GM12878 (cell line): Measurements from ENCODE around the gene GDF15. TPM values are rescaled to one million over a fixed set of nuclear protein-coding genes. Genes with fewer than 3 reads are reported as not detected.
A peak's percentile ranks its signal among the peaks of the same experiment; 100 is the strongest.

Experiments used
- ATAC-seq: fragments of 200-7000 bp; cut with Tn5 transposase; 3 replicates; pipeline ENCODE4 v1.9.1; 2020; ENCODE audit warnings: mild to moderate bottlenecking, moderate library complexity
- BruUV-seq: library from RNA; stranded (reverse); fragments of 400-500 nt; replicated peaks from 2 replicates; lab custom pipeline; 2021; lab: Mats Ljungman, UMichigan
- CTCF ChIA-PET: fragments of 300-600 bp; sonication (Branson Sonifier 250); formaldehyde crosslinking; extraction: SDS; loops from one replicate; lab custom pipeline; 2021; ENCODE audit warnings: inconsistent platforms; lab: Yijun Ruan, JAX
- POLR2A ChIA-PET: fragments of 350-600 bp; formaldehyde crosslinking; extraction: SDS; loops from one replicate; lab custom pipeline; 2021; ENCODE audit warnings: inconsistent platforms; lab: Charles Lee
- RAD21 ChIA-PET: fragments of 300-600 bp; sonication (Branson Sonifier 250); formaldehyde crosslinking; loops from one replicate; lab custom pipeline; 2023; ENCODE audit warnings: antibody characterized with exemption; ENCODE audit not compliant: unreplicated experiment; lab: Charles Lee
- SMC1A ChIA-PET: fragments of 300-600 bp; sonication (Branson Sonifier 250); formaldehyde crosslinking; loops from one replicate; lab custom pipeline; 2023; ENCODE audit not compliant: unreplicated experiment, uncharacterized antibody; lab: Charles Lee
- DNase-seq: peaks from one replicate; pipeline ENCODE4 v3.0.0-alpha.2; 2011; ENCODE audit warnings: low read depth, low spot score
- FAIRE-seq: peaks from 3 replicates; lab custom pipeline; 2011; peaks lifted over from hg19 to GRCh38; lab: Jason Lieb, UNC
- H2AFZ ChIP-seq: 2 replicates; pipeline ENCODE4 v1.6.0; 2011; ENCODE audit warnings: low read depth, low read length, control low read depth; ENCODE audit not compliant: control insufficient read depth
- H3K27ac ChIP-seq: 2 replicates; pipeline ENCODE4 v1.5.1; 2011; ENCODE audit warnings: control low read depth; ENCODE audit not compliant: control insufficient read depth, insufficient read depth
- H3K27me3 ChIP-seq, 2 experiments: replicated peaks in 1 of 2; 2 replicates each; pipeline versions ENCODE4 v1.6.0 to v1.6.1; 2011; ENCODE audit warnings: low read length in 1 of 2; ENCODE audit not compliant: control insufficient read depth in 2 of 2, insufficient read depth in 2 of 2
- H3K36me3 ChIP-seq, 2 experiments: 2 replicates each; pipeline ENCODE4 v1.5.1; 2011; ENCODE audit warnings: low read length in 1 of 2; ENCODE audit not compliant: control insufficient read depth in 2 of 2, insufficient read depth in 2 of 2
- H3K4me1 ChIP-seq: 2 replicates; pipeline ENCODE4 v1.6.1; 2011; ENCODE audit warnings: mild to moderate bottlenecking, low read length, moderate library complexity, mixed read lengths; ENCODE audit not compliant: control insufficient read depth, insufficient read depth
- H3K4me2 ChIP-seq: 2 replicates; pipeline ENCODE4 v1.6.0; 2011; ENCODE audit warnings: control low read depth; ENCODE audit not compliant: control insufficient read depth, insufficient read depth
- H3K4me3 ChIP-seq: fragments of 200-600 bp; sonication (generic); 2 replicates; pipeline ENCODE4 v1.5.1; 2016
- H3K79me2 ChIP-seq: 2 replicates; pipeline ENCODE4 v1.6.0; 2011; ENCODE audit warnings: low read length; ENCODE audit not compliant: control insufficient read depth, insufficient read depth
- H3K9ac ChIP-seq: 2 replicates; pipeline ENCODE4 v1.8.0; 2011; ENCODE audit warnings: low read length, control low read depth, mixed read lengths; ENCODE audit not compliant: control insufficient read depth, insufficient read depth
- H3K9me3 ChIP-seq: replicated peaks from 3 replicates; pipeline ENCODE4 v1.5.1; 2011; ENCODE audit warnings: mild to moderate bottlenecking, low read length; ENCODE audit not compliant: control insufficient read depth, insufficient read depth
- H4K20me1 ChIP-seq: 2 replicates; pipeline ENCODE4 v1.6.0; 2011; ENCODE audit not compliant: control insufficient read depth, insufficient read depth
- CTCF ChIP-seq, 3 experiments: IDR thresholded peaks in 2 of 3; conservative IDR thresholded peaks in 1 of 3; 2 replicates each; pipeline ENCODE4 v1.5.1; 2011; ENCODE audit warnings: low read depth in 3 of 3, low read length in 3 of 3, mild to moderate bottlenecking in 3 of 3, control low read depth in 2 of 3, moderate library complexity in 2 of 3, inconsistent platforms in 1 of 3, mixed read lengths in 1 of 3; ENCODE audit not compliant: control insufficient read depth in 2 of 3, insufficient read depth in 1 of 3; ENCODE audit errors: extremely low read depth in 1 of 3
- HDAC6 ChIP-seq: fragments of 200-600 bp; sonication (generic); IDR thresholded peaks from one replicate; pipeline ENCODE4 v1.8.0; 2017; ENCODE audit warnings: antibody characterized with exemption; ENCODE audit not compliant: unreplicated experiment
- IKZF2 ChIP-seq, 2 experiments: fragments of 450-650 bp; IDR thresholded peaks; 2 replicates each; pipeline ENCODE4 v1.6.1; 2017; ENCODE audit warnings: mild to moderate bottlenecking in 2 of 2, moderate library complexity in 2 of 2
- KAT2A ChIP-seq: conservative IDR thresholded peaks from 2 replicates; pipeline ENCODE4 v1.6.1; 2011; ENCODE audit warnings: low read depth, low read length; ENCODE audit not compliant: control insufficient read depth
- MTA3 ChIP-seq: IDR thresholded peaks from 2 replicates; pipeline ENCODE4 v1.6.1; 2012; ENCODE audit warnings: low read length, inconsistent platforms, borderline replicate concordance
- NRF1 ChIP-seq: conservative IDR thresholded peaks from 2 replicates; pipeline ENCODE4 v1.6.1; 2011; ENCODE audit warnings: mild to moderate bottlenecking, low read depth, low read length, improper control_type of control experiment
- POLR2A ChIP-seq: IDR thresholded peaks from 2 replicates; pipeline ENCODE4 v1.6.1; 2011; ENCODE audit warnings: low read depth, mild to moderate bottlenecking, low read length
- RB1 ChIP-seq: fragments of 450-650 bp; formaldehyde crosslinking; IDR thresholded peaks from 2 replicates; pipeline ENCODE4 v1.6.1; 2017; ENCODE audit warnings: mild to moderate bottlenecking, borderline replicate concordance
- RELA ChIP-seq: fragments of 450-650 bp; IDR thresholded peaks from 2 replicates; pipeline ENCODE4 v1.8.0; 2014; ENCODE audit warnings: borderline replicate concordance; ENCODE audit not compliant: partially characterized antibody
- ZZZ3 ChIP-seq: IDR thresholded peaks from 2 replicates; pipeline ENCODE4 v1.6.1; 2011; ENCODE audit warnings: low read depth; ENCODE audit not compliant: control insufficient read depth, insufficient read length
- WGBS: methylation state at CpG from one replicate; pipeline ENCODE4 v1.1.6; 2016; ENCODE audit warnings: low lambda C conversion rate; ENCODE audit not compliant: insufficient replicate concordance, insufficient coverage; ENCODE audit errors: missing lambda C conversion rate; 5-methylcytosine and 5-hydroxymethylcytosine counted together
- in situ Hi-C: fragments of 300-500 bp; cut with MboI; formaldehyde crosslinking; loops from 9 replicates; pipeline ENCODE4 v1.14.3; 2018; ENCODE audit warnings: mixed read lengths
- intact Hi-C: fragments of 100-400 bp; cut with micrococcal nuclease; formaldehyde crosslinking; loops from one replicate; pipeline ENCODE4 v1.14.2; 2022; ENCODE audit not compliant: unreplicated experiment
- polyA plus RNA-seq, 11 experiments: library from polyadenylated mRNA; depleted of rRNA in 4 of 11; unstranded in 6 of 11; stranded (reverse) in 5 of 11; fragments of >200 nt; fragmentation: Nextera tagmentation in 4 of 11; fragmentation: Illumina TruSeq in 1 of 11; extraction: Ambion mirVana in 4 of 11; extraction: Trizol in 1 of 11; gene quantifications; 1 replicate in 1 of 11; 2 replicates in 10 of 11; pipeline versions ENCODE4 v1.2.1 to v1.2.3, GENCODE V29; 2011 to 2016; ENCODE audit warnings: inconsistent platforms in 2 of 11, missing spikeins in 2 of 11, low read depth in 1 of 11
- total RNA-seq, 4 experiments: library from RNA; depleted of rRNA in 3 of 4; stranded (reverse); fragments of >200 nt in 3 of 4; fragmentation: Illumina TruSeq in 1 of 4; extraction: Trizol in 1 of 4; gene quantifications; 2 replicates each; pipeline versions ENCODE4 v1.2.1 to v1.2.3, GENCODE V29; 2013 to 2021

The GDF15 gene
- total and polyA plus RNA-seq, 10 of the 15 experiments (the other 5 are each of a cell fraction or from before 2014, with no cell fraction given), result 0.11 to 3.6 (median 1.6) TPM; not detected in 1

GRCh38 chr19:18434411-18435175, 48.6 kb downstream of the GDF15 start:
- no TSS peak for BruUV-seq
- ChIA-PET CTCF (interaction anchor here (1.2 kb wide), 1 partner anchor 242 kb away, joined by 3 read pairs; no protein-coding TSS in a partner anchor), POLR2A (interaction anchor here (1.4 kb wide), 1 partner anchor 17 kb away, joined by 3 read pairs; no protein-coding TSS in a partner anchor), RAD21 (no interaction called here), SMC1A (no interaction called here)
- TF ChIP-seq HDAC6 (no peak), MTA3 (no peak), POLR2A (peak; percentile 25; the same call in 1 of the 2 replicates)
- Histone ChIP-seq H3K4me3 (peak overlapping the region; percentile 58), H3K4me2 (peak overlapping the region; percentile 84), H3K27me3 (no peaks in the 10 kb centered on the region), H3K4me1 (peaks cover 31% of the 10 kb centered on the region), H4K20me1 (no peaks in the 10 kb centered on the region; the same call in 1 of the 2 replicates), H2AFZ (no peak overlapping the region), H3K9ac (0 out of 2 replicates have a peak overlapping the region, but pooled peaks have one; percentile 48), H3K27ac (no peak overlapping the region), H3K79me2 (peaks cover 8% of the 10 kb centered on the region), H3K9me3 (no peaks in the 10 kb centered on the region; the same call in 2 of the 3 replicates), H3K36me3 (peaks cover 0 to 2% of the 10 kb centered on the region in 2 experiments; a peak in 3 of 4 replicates)
- FAIRE-seq (no peak), DNase-seq (no peak), ATAC-seq (no peak)
- 68% methylated on average over 21 of the region's 21 CpGs for WGBS
- in situ Hi-C loops (no loop called here), intact Hi-C loops (no loop called here)

- Histone ChIP-seq H3K4me3 (no peak overlapping the region), H3K27ac (no peak overlapping the region), H2AFZ (no peak overlapping the region), H3K27me3 (no peaks in the 10 kb centered on the region), H3K9ac (no peak overlapping the region), H3K4me1 (peaks cover 24% of the 10 kb centered on the region), H3K36me3 (peaks cover 0 to 2% of the 10 kb centered on the region in 2 experiments; a peak in 3 of 4 replicates), H3K4me2 (no peak overlapping the region)
- POLR2A ChIA-PET, result interaction anchor here (0.5 kb wide), 1 partner anchor 380 kb away, joined by 4 read pairs; no protein-coding TSS in a partner anchor
- ATAC-seq, result no peak
- intact Hi-C loops, result no loop called here
- in situ Hi-C loops, result no loop called here
- SMC1A ChIA-PET, result no interaction called here
- CTCF ChIA-PET, result interaction anchor here (0.9 to 1.2 kb wide), 2 partner anchors 16 to 241 kb away, joined by 3 read pairs; partner anchors contain the start of gene SSBP4
- over 99% methylated on average over 33 of the region's 49 CpGs for WGBS
- BruUV-seq, result no TSS peak
- TF ChIP-seq IKZF2 (IDR thresholded peaks at IDR 0.05) (no peak), ZZZ3 (no peak), CTCF (IDR thresholded peaks at IDR 0.05 in 2 of 3, conservative IDR thresholded peaks at IDR 0.05 in 1 of 3; ENCODE audit: control insufficient read depth in 2 of 3, extremely low read depth in 1 of 3, insufficient read depth in 1 of 3, low read depth in 3 of 3, low read length in 3 of 3) (no peak), NRF1 (no peak), KAT2A (no peak), RELA (no peak), RB1 (no peak)
- TF ChIP-seq, all 136 proteins: peak for 0
- DNase-seq (no peak), FAIRE-seq (no peak)
- RAD21 ChIA-PET, result no interaction called here
- Histone ChIP-seq H4K20me1 (no peaks in the 10 kb centered on the region), H3K79me2 (peaks cover 8% of the 10 kb centered on the region), H3K9me3 (no peaks in the 10 kb centered on the region; the same call in 2 of the 3 replicates)
Measured at GRCh38 chr19:18435178-18435841, 49.4 kb downstream of the GDF15 start.
